Brain microvascular endothelial cell (primary cell): ENCODE data around the gene SIK3.

Experiments
- DNase-seq: peaks from one replicate; pipeline ENCODE4 v3.0.0-alpha.2; 2020
- H3K27ac ChIP-seq: fragments of 250-450 bp; sonication (Bioruptor Pico); 2 replicates; pipeline ENCODE4 v1.5.1; 2020; ENCODE audit warnings: mild to moderate bottlenecking, moderate library complexity
- H3K27me3 ChIP-seq: fragments of 250-450 bp; sonication (Bioruptor Pico); replicated peaks from 2 replicates; pipeline ENCODE4 v1.5.1; 2020; ENCODE audit warnings: mild to moderate bottlenecking
- H3K36me3 ChIP-seq: fragments of 250-450 bp; sonication (Bioruptor Pico); replicated peaks from 2 replicates; pipeline ENCODE4 v1.5.1; 2020; ENCODE audit warnings: mild to moderate bottlenecking
- H3K4me3 ChIP-seq: 2 replicates; pipeline ENCODE4 v1.5.1; 2011; ENCODE audit warnings: low read depth, mild to moderate bottlenecking, control low read depth, low read length, moderate library complexity
- CTCF ChIP-seq: IDR thresholded peaks from 2 replicates; pipeline ENCODE4 v1.5.1; 2011; ENCODE audit warnings: low read depth, mild to moderate bottlenecking, moderate library complexity, low read length, control low read depth, inconsistent platforms; ENCODE audit errors: missing control alignments
- in situ Hi-C: cut with HindIII; loops from 2 replicates; pipeline ENCODE4 v1.10.0; 2017; ENCODE audit warnings: low sequenced_read_pairs, low pct_ligation_motif_present

SIK3 gene

GRCh38 chr11:116986521-116987105 is 111.6 kb downstream of the SIK3 start:
- DNase-seq, result peak; percentile 49

GRCh38 chr11:116984589-116984988 is 113.6 kb downstream of the SIK3 start:
- in situ Hi-C loops, result no loop called here
- H3K4me3 ChIP-seq, result no peak overlapping the region

More at GRCh38 chr11:116986521-116987105, 111.6 kb downstream of the SIK3 start:
- Histone ChIP-seq H3K27ac (peak overlapping the region; percentile 41), H3K36me3 (no peaks in the 10 kb centered on the region), H3K4me3 (no peak overlapping the region), H3K27me3 (no peaks in the 10 kb centered on the region)
- TF ChIP-seq CTCF, result no peak
- in situ Hi-C loops, result no loop called here

GRCh38 chr11:116984186-116984585 is 114.0 kb downstream of the SIK3 start:
- peak; percentile 59 for DNase-seq
- peak overlapping the region; percentile 87 for H3K27ac ChIP-seq
- H3K36me3 ChIP-seq, result no peaks in the 10 kb centered on the region
- no peak for TF ChIP-seq CTCF
- in situ Hi-C loops, result no loop called here
- no peaks in the 10 kb centered on the region for H3K27me3 ChIP-seq
- H3K4me3 ChIP-seq, result no peak overlapping the region

More at GRCh38 chr11:116984589-116984988, 113.6 kb downstream of the SIK3 start:
- no peaks in the 10 kb centered on the region for H3K36me3 ChIP-seq
- no peak for TF ChIP-seq CTCF
- DNase-seq, result peak; percentile 91
- H3K27me3 ChIP-seq, result no peaks in the 10 kb centered on the region
- H3K27ac ChIP-seq, result peak overlapping the region; percentile 87

GRCh38 chr11:116981266-116981885 is 116.9 kb downstream of the SIK3 start:
- Histone ChIP-seq H3K36me3 (no peaks in the 10 kb centered on the region), H3K27ac (no peak overlapping the region), H3K27me3 (no peaks in the 10 kb centered on the region), H3K4me3 (no peak overlapping the region)
- TF ChIP-seq CTCF, result no peak
- in situ Hi-C loops, result no loop called here
- no peak for DNase-seq

GRCh38 chr11:116980136-116980793 is 118.0 kb downstream of the SIK3 start:
- no peak for TF ChIP-seq CTCF
- no peaks in the 10 kb centered on the region for H3K27me3 ChIP-seq
- in situ Hi-C loops, result no loop called here
- H3K36me3 ChIP-seq, result no peaks in the 10 kb centered on the region
- no peak for DNase-seq
- no peak overlapping the region for H3K4me3 ChIP-seq
- no peak overlapping the region for H3K27ac ChIP-seq
